Uterus (tissue), 4 donors: Measurements from ENCODE around the gene MAN2B1. TPM values are rescaled to one million over a fixed set of nuclear protein-coding genes. Genes with fewer than 3 reads are reported as not detected.

Experiments
- DNase-seq, 2 donors: peaks; one replicate each; pipeline ENCODE4 v3.0.0-alpha.2; 2019 to 2020
- H3K27ac ChIP-seq, 2 donors: fragments of 200-600 bp; sonication (generic); 1 replicate in 1 of 2; 2 replicates in 1 of 2; pipeline ENCODE4 v1.5.1; 2016 to 2018
- H3K27me3 ChIP-seq, 2 donors: fragments of 200-600 bp; sonication (generic); one replicate each; pipeline ENCODE4 v1.5.1; 2018 to 2019; ENCODE audit warnings: control low read depth in 1 of 2
- H3K36me3 ChIP-seq, 2 donors: fragments of 200-600 bp; sonication (generic); one replicate each; pipeline ENCODE4 v1.5.1; 2019; ENCODE audit warnings: control low read depth in 1 of 2
- H3K4me1 ChIP-seq, 2 donors: fragments of 200-600 bp; sonication (generic); one replicate each; pipeline ENCODE4 v1.5.1; 2018 to 2019; ENCODE audit warnings: control low read depth in 1 of 2
- H3K4me3 ChIP-seq, 2 donors: fragments of 200-600 bp; sonication (generic); 1 replicate in 1 of 2; 2 replicates in 1 of 2; pipeline ENCODE4 v1.5.1; 2018 to 2019; ENCODE audit warnings: mild to moderate bottlenecking in 1 of 2
- H3K9me3 ChIP-seq, 2 donors: fragments of 200-600 bp; sonication (generic); one replicate each; pipeline ENCODE4 v1.5.1; 2019; ENCODE audit warnings: control low read depth in 1 of 2
- POLR2A ChIP-seq, 2 donors: fragments of 450-650 bp; IDR thresholded peaks; one replicate each; pipeline ENCODE4 v1.6.1; 2016; ENCODE audit warnings: antibody characterized with exemption in 2 of 2, mild to moderate bottlenecking in 1 of 2, moderate library complexity in 1 of 2
- intact Hi-C: fragments of 100-400 bp; cut with DNase I; formaldehyde crosslinking; loops from one replicate; pipeline ENCODE4 v1.15.1; 2023; ENCODE audit warnings: low total_unique reads
- total RNA-seq, 4 donors: library from RNA; depleted of rRNA in 3 of 4; stranded (reverse); fragments of >200 nt in 3 of 4; gene quantifications; one replicate each; pipeline versions ENCODE4 v1.1.0 to v1.2.4, GENCODE V29; 2014 to 2023
- TF ChIP-seq, protein P1 (sequence below), 4 experiments: fragments of 200-600 bp in 2 of 4; fragments of 450-650 bp in 2 of 4; sonication (generic) in 2 of 4; IDR thresholded peaks; one replicate each; pipeline ENCODE4 v1.5.1; 2016 to 2019; ENCODE audit warnings: antibody characterized with exemption in 4 of 4, mild to moderate bottlenecking in 2 of 4, moderate library complexity in 1 of 4
- donor health status: DM: yes; HTN: yes; CAD: no.

The MAN2B1 gene
- total RNA-seq, 4 donors from 2014 or later, result 15.9 to 54.1 (median 42.8) TPM

DNA sequence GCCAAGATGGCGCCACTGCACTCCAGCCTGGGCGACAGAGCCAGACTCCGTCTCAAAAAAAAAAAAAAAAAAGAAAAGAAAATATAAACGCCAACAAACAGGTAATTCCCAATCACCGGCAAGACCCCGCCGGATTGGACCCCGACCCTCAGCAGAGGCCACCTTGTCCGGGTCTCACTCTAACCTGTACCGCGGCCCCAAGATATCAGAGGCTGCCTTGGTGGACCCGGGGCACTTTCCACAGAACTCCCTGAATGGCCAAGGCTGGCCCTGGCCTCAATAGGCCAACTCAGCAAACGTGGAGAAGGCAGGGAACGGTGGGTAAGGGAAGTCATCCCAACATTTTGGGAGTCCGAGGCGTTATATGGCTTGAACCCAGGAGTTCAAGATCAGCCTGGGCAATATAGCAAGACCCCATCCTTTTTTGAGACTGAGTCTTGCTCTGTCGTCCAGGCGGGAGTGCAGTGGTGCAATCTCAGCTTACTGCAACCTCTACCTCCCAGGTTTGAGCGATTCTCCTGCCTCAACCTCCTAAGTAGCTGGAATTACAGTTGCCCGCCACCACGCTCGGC, 27.8 kb downstream of the MAN2B1 start:
- no peaks in the 10 kb centered on the region for H3K4me1 ChIP-seq
- no peaks in the 10 kb centered on the region for H3K27me3 ChIP-seq
- TF ChIP-seq, protein P1, sequence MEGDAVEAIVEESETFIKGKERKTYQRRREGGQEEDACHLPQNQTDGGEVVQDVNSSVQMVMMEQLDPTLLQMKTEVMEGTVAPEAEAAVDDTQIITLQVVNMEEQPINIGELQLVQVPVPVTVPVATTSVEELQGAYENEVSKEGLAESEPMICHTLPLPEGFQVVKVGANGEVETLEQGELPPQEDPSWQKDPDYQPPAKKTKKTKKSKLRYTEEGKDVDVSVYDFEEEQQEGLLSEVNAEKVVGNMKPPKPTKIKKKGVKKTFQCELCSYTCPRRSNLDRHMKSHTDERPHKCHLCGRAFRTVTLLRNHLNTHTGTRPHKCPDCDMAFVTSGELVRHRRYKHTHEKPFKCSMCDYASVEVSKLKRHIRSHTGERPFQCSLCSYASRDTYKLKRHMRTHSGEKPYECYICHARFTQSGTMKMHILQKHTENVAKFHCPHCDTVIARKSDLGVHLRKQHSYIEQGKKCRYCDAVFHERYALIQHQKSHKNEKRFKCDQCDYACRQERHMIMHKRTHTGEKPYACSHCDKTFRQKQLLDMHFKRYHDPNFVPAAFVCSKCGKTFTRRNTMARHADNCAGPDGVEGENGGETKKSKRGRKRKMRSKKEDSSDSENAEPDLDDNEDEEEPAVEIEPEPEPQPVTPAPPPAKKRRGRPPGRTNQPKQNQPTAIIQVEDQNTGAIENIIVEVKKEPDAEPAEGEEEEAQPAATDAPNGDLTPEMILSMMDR (IDR thresholded peaks at IDR 0.05), result no peak
- TF ChIP-seq POLR2A (IDR thresholded peaks at IDR 0.05), result no peak
- DNase-seq, result no peak
- intact Hi-C loops, result no loop called here
- H3K4me3 ChIP-seq, result no peak overlapping the region
- no peaks in the 10 kb centered on the region for H3K9me3 ChIP-seq
- H3K27ac ChIP-seq, result no peak overlapping the region
- H3K36me3 ChIP-seq, result no peaks in the 10 kb centered on the region

DNA sequence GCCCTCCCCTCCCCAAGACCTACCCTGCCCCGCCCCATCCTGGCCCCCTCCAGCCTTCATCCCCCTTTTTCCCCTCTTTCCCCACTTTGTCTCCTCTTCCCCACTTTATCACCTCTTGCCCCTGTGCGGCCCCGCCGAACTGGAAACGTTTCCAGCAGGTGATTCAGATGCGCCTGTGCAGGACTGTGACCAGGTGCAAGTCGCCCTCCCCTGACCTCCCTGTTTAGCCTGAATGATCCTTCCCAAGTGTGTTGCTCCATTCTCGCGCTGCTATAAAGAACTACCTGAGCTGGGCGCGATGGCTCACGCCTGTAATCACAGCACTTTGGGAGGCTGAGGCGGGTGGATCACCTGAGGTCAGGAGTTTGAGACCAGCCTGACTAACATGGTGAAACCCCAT, 29.9 kb downstream of the MAN2B1 start:
- no peak overlapping the region for H3K4me3 ChIP-seq
- DNase-seq, result no peak
- no peaks in the 10 kb centered on the region for H3K27me3 ChIP-seq
- no peak overlapping the region for H3K27ac ChIP-seq
- no peaks in the 10 kb centered on the region for H3K4me1 ChIP-seq
- H3K36me3 ChIP-seq, result no peaks in the 10 kb centered on the region
- H3K9me3 ChIP-seq, result no peaks in the 10 kb centered on the region
- intact Hi-C loops, result no loop called here
- no peak for TF ChIP-seq POLR2A (IDR thresholded peaks at IDR 0.05)
- TF ChIP-seq, protein P1 (IDR thresholded peaks at IDR 0.05), result no peak

DNA sequence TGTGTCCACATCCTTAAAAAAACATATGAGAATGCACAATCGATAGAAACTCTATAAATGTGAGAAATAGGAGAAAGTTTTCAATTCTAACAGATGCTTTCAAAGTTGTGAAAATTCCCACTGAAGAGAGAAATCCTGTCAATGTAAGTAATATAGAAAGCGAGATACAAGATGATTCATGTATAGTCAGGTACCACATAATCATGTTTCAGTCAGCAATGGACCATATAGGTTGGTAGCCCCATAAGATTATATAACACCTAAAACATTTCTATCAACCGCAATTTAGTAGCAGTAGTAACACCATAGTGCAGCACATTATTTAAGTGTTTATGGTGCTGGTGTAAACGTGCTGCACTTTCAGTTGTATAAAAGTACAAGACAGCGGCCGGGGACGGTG, 37.3 kb downstream of the MAN2B1 start:
- Histone ChIP-seq H3K9me3 (peaks cover 0 to 5% of the 10 kb centered on the region in 2 donors), H3K36me3 (no peaks in the 10 kb centered on the region), H3K4me1 (no peaks in the 10 kb centered on the region), H3K27me3 (no peaks in the 10 kb centered on the region), H3K4me3 (no peak overlapping the region), H3K27ac (no peak overlapping the region)
- intact Hi-C loops, result no loop called here
- no peak for DNase-seq
- TF ChIP-seq POLR2A (IDR thresholded peaks at IDR 0.05), result no peak
- TF ChIP-seq, protein P1 (IDR thresholded peaks at IDR 0.05), result no peak

DNA sequence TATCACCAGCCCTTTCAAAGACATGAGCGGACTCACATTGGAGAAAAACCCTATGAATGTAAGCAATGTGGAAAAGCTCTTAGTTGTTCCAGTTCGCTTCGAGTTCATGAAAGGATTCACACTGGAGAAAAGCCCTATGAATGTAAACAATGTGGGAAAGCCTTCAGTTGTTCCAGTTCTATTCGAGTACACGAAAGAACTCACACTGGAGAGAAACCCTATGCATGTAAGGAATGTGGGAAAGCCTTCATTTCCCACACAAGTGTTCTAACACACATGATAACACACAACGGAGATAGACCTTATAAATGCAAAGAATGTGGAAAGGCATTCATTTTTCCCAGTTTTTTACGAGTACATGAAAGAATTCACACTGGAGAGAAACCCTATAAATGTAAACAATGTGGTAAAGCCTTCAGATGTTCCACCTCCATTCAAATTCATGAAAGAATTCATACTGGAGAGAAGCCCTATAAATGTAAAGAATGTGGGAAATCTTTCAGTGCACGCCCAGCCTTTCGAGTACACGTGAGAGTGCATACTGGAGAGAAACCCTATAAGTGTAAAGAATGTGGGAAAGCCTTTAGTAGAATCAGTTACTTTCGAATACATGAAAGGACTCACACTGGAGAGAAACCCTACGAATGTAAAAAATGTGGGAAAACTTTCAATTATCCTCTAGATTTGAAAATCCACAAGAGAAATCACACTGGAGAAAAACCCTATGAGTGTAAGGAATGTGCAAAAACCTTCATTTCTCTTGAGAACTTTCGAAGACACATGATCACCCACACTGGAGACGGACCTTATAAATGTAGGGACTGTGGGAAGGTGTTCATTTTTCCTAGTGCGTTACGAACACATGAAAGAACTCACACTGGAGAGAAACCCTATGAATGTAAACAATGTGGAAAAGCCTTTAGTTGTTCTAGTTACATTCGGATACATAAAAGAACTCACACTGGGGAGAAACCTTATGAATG, 38.2 kb downstream of the MAN2B1 start:
- Histone ChIP-seq H3K27me3 (no peaks in the 10 kb centered on the region), H3K9me3 (peaks cover 0 to 5% of the 10 kb centered on the region in 2 donors), H3K36me3 (no peaks in the 10 kb centered on the region), H3K4me1 (no peaks in the 10 kb centered on the region), H3K27ac (no peak overlapping the region), H3K4me3 (no peak overlapping the region)
- intact Hi-C loops, result no loop called here
- no peak for DNase-seq
- no peak for TF ChIP-seq POLR2A (IDR thresholded peaks at IDR 0.05)
- TF ChIP-seq, protein P1 (IDR thresholded peaks at IDR 0.05), result no peak

DNA sequence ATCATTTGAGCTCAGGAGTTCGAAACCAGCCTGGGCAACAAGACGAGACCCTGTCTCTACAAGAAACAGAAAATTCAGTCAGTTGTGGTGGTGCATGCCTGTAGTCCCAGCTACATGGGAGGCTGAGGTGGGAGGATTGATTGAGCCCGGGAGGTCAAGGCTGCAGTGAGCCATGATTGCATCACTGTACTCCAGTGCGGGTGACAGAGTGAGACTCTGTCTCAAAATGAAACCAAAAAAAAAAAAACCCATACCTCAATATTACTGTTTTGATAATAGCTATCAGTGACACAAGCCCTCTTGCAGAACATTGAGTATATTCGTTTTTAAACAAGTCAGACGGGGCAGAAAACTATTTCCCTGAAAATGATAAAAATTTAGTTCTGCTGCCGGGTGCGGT, 39.6 kb downstream of the MAN2B1 start:
- H3K4me1 ChIP-seq, result no peaks in the 10 kb centered on the region
- no peak overlapping the region for H3K27ac ChIP-seq
- H3K36me3 ChIP-seq, result no peaks in the 10 kb centered on the region
- H3K27me3 ChIP-seq, result no peaks in the 10 kb centered on the region
- peaks cover 0 to 5% of the 10 kb centered on the region in 2 donors for H3K9me3 ChIP-seq
- TF ChIP-seq, protein P1 (IDR thresholded peaks at IDR 0.05), result no peak
- TF ChIP-seq POLR2A (IDR thresholded peaks at IDR 0.05), result no peak
- no peak overlapping the region for H3K4me3 ChIP-seq
- intact Hi-C loops, result no loop called here
- DNase-seq, result no peak
